B cell (primary cell): Measurements from ENCODE around the gene FRMD8. TPM values are rescaled to one million over a fixed set of nuclear protein-coding genes. Genes with fewer than 3 reads are reported as not detected.

ENCODE experiments used
- ATAC-seq: fragments of 200-7000 bp; cut with Tn5 transposase; one replicate; pipeline ENCODE4 v1.10.0; 2021; ENCODE audit warnings: low read depth, mild to moderate bottlenecking, moderate number of reproducible peaks, moderate library complexity
- CTCF ChIA-PET: fragments of 350-600 bp; sonication (Branson Sonifier 250); formaldehyde crosslinking; loops from one replicate; lab custom pipeline; 2021; ENCODE audit warnings: antibody characterized with exemption, inconsistent platforms; lab: Charles Lee
- POLR2A ChIA-PET: fragments of 350-600 bp; sonication (Branson Sonifier 250); formaldehyde crosslinking; loops from one replicate; lab custom pipeline; 2021; ENCODE audit warnings: antibody characterized with exemption; lab: Charles Lee
- DNase-seq: peaks from one replicate; pipeline ENCODE4 v3.0.0; 2013
- H2AFZ ChIP-seq: 2 replicates; pipeline ENCODE4 v1.6.1; 2012; ENCODE audit warnings: mild to moderate bottlenecking, low read depth, low read length; ENCODE audit not compliant: insufficient read depth, poor library complexity, severe bottlenecking
- H3K27ac ChIP-seq, 2 donors: 1 replicate in 1 of 2; 2 replicates in 1 of 2; pipeline ENCODE4 v1.5.1; 2012 to 2013; ENCODE audit warnings: low read length in 2 of 2, mild to moderate bottlenecking in 2 of 2, moderate library complexity in 1 of 2
- H3K27me3 ChIP-seq, 4 experiments: fragments of 200-600 bp in 1 of 4; sonication (generic) in 1 of 4; replicated peaks in 1 of 4; 1 replicate in 2 of 4; 2 replicates in 2 of 4; pipeline versions ENCODE4 v1.6.1 to v1.7.0; 2013 to 2016; ENCODE audit warnings: low read length in 3 of 4, mild to moderate bottlenecking in 2 of 4, mixed read lengths in 1 of 4, moderate library complexity in 1 of 4; ENCODE audit not compliant: insufficient read depth in 4 of 4, control insufficient read depth in 3 of 4; ENCODE audit errors: control extremely low read depth in 1 of 4
- H3K36me3 ChIP-seq, 2 experiments: replicated peaks in 1 of 2; 1 replicate in 1 of 2; 2 replicates in 1 of 2; pipeline versions ENCODE4 v1.6.1 to v1.7.1; 2013; ENCODE audit warnings: low read length in 1 of 2; ENCODE audit not compliant: insufficient read depth in 2 of 2, control insufficient read depth in 1 of 2; ENCODE audit errors: control extremely low read depth in 1 of 2, extremely low read depth in 1 of 2
- H3K4me1 ChIP-seq, 2 donors: fragments of 200-600 bp in 1 of 2; sonication (generic) in 1 of 2; 1 replicate in 1 of 2; 2 replicates in 1 of 2; pipeline versions ENCODE4 v1.5.1 to v1.6.1; 2013 to 2017; ENCODE audit warnings: low read length in 2 of 2; ENCODE audit not compliant: control insufficient read depth in 2 of 2, insufficient read depth in 2 of 2
- H3K4me2 ChIP-seq: replicated peaks from 2 replicates; pipeline ENCODE3; 2012; ENCODE audit warnings: mild to moderate bottlenecking, low read depth, low read length; ENCODE audit not compliant: poor library complexity, severe bottlenecking
- H3K4me3 ChIP-seq, 5 experiments: fragments of 200-600 bp in 1 of 5; sonication (generic) in 1 of 5; 1 replicate in 3 of 5; 2 replicates in 2 of 5; pipeline versions ENCODE4 v1.5.1 to v1.7.0; 2011 to 2016; ENCODE audit warnings: low read length in 4 of 5, mild to moderate bottlenecking in 4 of 5, low read depth in 2 of 5, control low read depth in 1 of 5, moderate library complexity in 1 of 5; ENCODE audit not compliant: insufficient read depth in 1 of 5; ENCODE audit errors: control extremely low read depth in 1 of 5, extremely low read depth in 1 of 5
- H3K79me2 ChIP-seq: fragments of 200-600 bp; sonication (generic); one replicate; pipeline ENCODE4 v1.6.0; 2016; ENCODE audit warnings: low read length; ENCODE audit not compliant: control insufficient read depth, insufficient read depth
- H3K9ac ChIP-seq: fragments of 200-600 bp; sonication (generic); 2 replicates; pipeline ENCODE4 v1.6.1; 2017; ENCODE audit warnings: mild to moderate bottlenecking, low read length, moderate library complexity
- H3K9me3 ChIP-seq, 3 donors: one replicate each; pipeline versions ENCODE4 v1.6.1 to v1.7.1; 2013; ENCODE audit warnings: low read length in 2 of 3; ENCODE audit not compliant: control insufficient read depth in 2 of 3, insufficient read depth in 1 of 3; ENCODE audit errors: control extremely low read depth in 1 of 3
- H4K20me1 ChIP-seq: 2 replicates; pipeline ENCODE4 v1.6.0; 2012; ENCODE audit warnings: mild to moderate bottlenecking, low read length; ENCODE audit not compliant: insufficient read depth, control insufficient read depth, poor library complexity, severe bottlenecking
- H3K27ac Mint-ChIP-seq: one replicate; pipeline ENCODE4 v1.8.0; 2021; ENCODE audit warnings: mixed read lengths
- H3K27me3 Mint-ChIP-seq: one replicate; pipeline ENCODE4 v1.8.0; 2021; ENCODE audit warnings: mixed read lengths
- H3K4me1 Mint-ChIP-seq: one replicate; pipeline ENCODE4 v1.8.0; 2021; ENCODE audit warnings: mixed read lengths
- H3K4me3 Mint-ChIP-seq: one replicate; pipeline ENCODE4 v1.8.0; 2021; ENCODE audit warnings: mixed read lengths
- H3K9me3 Mint-ChIP-seq: one replicate; pipeline ENCODE4 v1.8.0; 2022; ENCODE audit warnings: mixed read lengths; ENCODE audit not compliant: insufficient read depth
- CTCF ChIP-seq: fragments of 200-600 bp; IDR thresholded peaks from one replicate; pipeline ENCODE4 v1.8.0; 2022; ENCODE audit warnings: antibody characterized with exemption, mild to moderate bottlenecking
- EZH2 ChIP-seq: IDR thresholded peaks from 2 replicates; pipeline ENCODE4 v1.6.1; 2012; ENCODE audit warnings: borderline replicate concordance, low read depth, mild to moderate bottlenecking, moderate library complexity, low read length; ENCODE audit not compliant: insufficient read depth, poor library complexity, severe bottlenecking
- whole genome bisulfite sequencing: methylation state at CpG from one replicate; pipeline ENCODE4 v1.1.5; 2013; ENCODE audit warnings: missing lambda C conversion rate; ENCODE audit not compliant: insufficient coverage; 5-methylcytosine and 5-hydroxymethylcytosine counted together
- intact Hi-C: fragments of 100-400 bp; cut with micrococcal nuclease; formaldehyde crosslinking; loops from one replicate; pipeline ENCODE4 v1.10.0; 2022
- polyA plus RNA-seq: library from polyadenylated mRNA; depleted of rRNA; stranded (reverse); fragments of >200 nt; gene quantifications from 2 replicates; pipeline ENCODE4 v1.2.3, GENCODE V29; 2012
- total RNA-seq, 2 donors: library from RNA; stranded (reverse); fragments of 120-200 nt in 1 of 2; gene quantifications; 1 replicate in 1 of 2; 2 replicates in 1 of 2; pipeline versions ENCODE4 v1.2.3 to v1.2.4, GENCODE V29; 2013 to 2022

The FRMD8 gene
- total and polyA plus RNA-seq, 2 donors (not counting 1 experiment from before 2014, with no cell fraction given) = 44.3 to 73.6 TPM

DNA sequence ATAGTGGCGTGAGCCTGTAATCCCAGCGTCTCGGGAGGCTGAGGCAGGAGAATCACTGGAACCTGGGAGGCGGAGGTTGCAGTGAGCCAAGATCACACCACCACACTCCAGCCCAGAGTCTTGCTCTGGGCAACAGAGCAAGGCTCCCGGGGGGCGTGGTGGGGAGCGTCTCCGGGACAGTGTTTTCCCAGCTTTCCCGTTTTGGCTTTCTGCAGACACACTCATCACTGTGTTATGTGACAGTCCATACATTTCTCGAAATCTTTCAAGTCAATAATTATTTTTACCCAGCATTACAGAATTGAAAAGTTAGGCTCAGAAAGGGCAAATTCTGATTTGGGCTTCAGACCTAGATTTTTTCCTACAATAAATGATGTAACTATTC lies 67.9 kb downstream of the FRMD8 start:
- H3K9ac ChIP-seq = peak overlapping the region; percentile 81
- CTCF ChIA-PET = no interaction called here

More for the DNA sequence above, 67.9 kb downstream of the FRMD8 start:
- no peak for ATAC-seq
- peaks cover 33% of the 10 kb centered on the region for H3K4me1 Mint-ChIP-seq
- Histone ChIP-seq H3K4me1 (peaks cover 4 to 18% of the 10 kb centered on the region in 2 donors), H3K4me2 (peak overlapping the region; percentile 86), H3K27ac (peak overlapping the region in 1 of 2 donors; percentile 70), H3K79me2 (peaks cover 25% of the 10 kb centered on the region), H2AFZ (peak overlapping the region; percentile 94), H3K27me3 (no peaks in the 10 kb centered on the region), H4K20me1 (no peaks in the 10 kb centered on the region), H3K4me3 (peak overlapping the region; percentile 63 to 80 (median 67)), H3K36me3 (no peaks in the 10 kb centered on the region), H3K9me3 (peaks cover 0 to 7% (median 0%) of the 10 kb centered on the region in 3 donors)
- H3K27me3 Mint-ChIP-seq = no peaks in the 10 kb centered on the region
- intact Hi-C loops = no loop called here
- no peak for TF ChIP-seq EZH2
- TF ChIP-seq CTCF = no peak
- H3K4me3 Mint-ChIP-seq = peak overlapping the region; percentile 96
- WGBS = 86% methylated on average over 8 of the region's 10 CpGs
- H3K9me3 Mint-ChIP-seq = no peaks in the 10 kb centered on the region
- POLR2A ChIA-PET = interaction anchor here (0.7 to 2.2 kb wide), 2 partner anchors 29 to 969 kb away, joined by 6 to 10 read pairs; no protein-coding TSS in a partner anchor
- peak overlapping the region; percentile 92 for H3K27ac Mint-ChIP-seq
- DNase-seq = no peak
